ENCODE measurements around the gene AGA.

Gene AGA

DNA sequence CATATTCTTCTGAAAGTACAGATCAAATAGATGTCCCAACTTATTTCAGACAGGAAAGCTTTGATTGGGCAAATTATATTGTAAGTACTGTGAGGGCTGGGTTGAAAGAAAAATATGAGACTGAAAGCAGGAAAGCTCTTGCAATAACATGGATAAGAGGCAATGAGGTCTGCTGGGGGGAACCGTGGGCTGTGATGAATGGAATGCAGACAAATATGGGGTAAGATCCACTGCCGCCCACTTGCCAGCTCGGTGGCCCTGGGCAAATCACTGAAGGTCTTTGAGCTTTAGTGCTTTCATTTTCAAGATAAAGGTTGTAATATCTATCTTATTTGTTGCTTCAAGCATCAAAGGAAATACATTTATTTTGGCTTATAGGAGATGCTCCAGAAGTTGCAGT lies 51.0 kb downstream of the AGA start:
- DNase-seq (ENCODE audit: low read depth, low spot score): no peak

DNA sequence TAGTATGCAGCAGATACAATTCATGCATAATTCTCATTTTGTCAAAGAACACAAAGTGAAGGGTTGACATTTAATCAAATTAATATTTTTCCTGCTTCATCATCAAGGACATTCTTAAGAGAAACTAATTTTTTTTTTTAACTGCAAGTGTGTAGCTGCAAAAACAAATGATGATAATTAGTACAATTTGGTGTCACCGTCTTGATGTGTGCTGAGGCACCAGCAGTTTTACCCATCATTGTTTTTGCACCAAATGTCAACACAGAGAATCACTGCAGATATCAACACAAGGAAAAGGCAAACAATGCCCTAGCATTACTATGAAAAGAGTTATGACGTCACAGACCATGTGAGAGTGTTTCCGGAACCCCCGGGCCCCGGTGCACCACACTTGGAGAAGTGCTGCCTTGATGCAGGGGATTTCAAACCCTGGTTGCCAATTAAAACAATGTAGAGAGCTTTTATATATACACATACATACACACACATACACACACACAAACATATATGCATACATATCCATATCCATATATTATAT lies 55.9 kb downstream of the AGA start:
- DNase-seq (ENCODE audit: low read depth, low spot score): no peak

DNA sequence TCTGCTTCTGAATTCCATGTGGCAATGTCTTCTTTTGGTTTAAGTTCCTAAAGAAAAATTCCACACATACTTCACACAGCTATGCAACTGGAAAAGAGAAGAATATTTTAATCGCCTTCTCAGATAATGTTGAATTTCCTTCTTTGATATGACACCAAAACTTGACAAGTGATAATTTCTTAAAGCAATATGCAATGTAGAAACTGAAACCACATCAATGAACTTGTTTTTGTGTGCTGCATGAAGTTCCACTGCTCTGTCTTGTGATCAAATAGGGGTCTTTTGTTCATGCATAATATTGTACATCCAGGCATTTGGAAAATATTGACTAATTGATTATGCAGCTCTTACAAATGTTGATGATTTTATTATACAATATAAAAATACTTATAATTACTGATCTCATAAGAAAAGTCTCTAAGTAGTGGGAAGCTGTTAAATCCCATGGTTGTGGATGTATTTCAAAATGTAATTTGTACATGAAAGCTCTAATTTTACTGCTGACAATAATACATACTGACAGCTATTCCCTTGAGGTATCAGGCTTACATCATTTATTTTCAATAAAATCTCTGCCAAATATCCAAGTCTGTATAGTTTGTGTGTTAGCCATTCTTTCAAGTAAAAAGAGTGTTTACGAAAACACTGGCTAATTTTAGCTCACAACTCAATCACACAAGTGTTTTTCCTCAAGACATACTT lies 56.5 kb downstream of the AGA start:
- no peak for DNase-seq (ENCODE audit: low read depth, low spot score)

DNA sequence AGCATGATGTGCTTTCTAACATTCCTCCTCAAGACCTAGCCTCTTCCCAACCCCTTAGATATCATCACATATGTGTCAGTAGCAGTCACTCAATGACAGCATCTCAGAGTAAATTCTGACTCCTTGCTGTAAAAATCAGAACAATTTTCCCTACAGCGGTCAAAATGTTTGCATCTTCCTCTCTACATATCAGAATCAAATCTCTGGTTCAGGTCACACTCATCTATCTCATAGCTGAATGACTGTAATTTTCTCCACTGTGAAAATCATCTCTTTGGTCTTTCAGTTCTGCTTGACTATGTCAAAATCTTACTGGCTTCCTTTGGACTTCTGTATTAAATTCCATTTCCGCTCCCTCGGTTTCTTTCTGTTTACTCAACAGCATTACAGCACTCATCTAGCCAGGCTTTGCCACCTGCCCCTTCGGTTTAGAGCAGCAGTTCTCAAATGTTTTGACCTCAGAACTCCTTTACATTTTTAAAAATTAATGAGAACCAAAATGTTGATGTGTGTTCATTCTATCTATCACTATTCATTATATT lies 57.3 kb downstream of the AGA start:
- DNase-seq (ENCODE audit: low read depth, low spot score): no peak

DNA sequence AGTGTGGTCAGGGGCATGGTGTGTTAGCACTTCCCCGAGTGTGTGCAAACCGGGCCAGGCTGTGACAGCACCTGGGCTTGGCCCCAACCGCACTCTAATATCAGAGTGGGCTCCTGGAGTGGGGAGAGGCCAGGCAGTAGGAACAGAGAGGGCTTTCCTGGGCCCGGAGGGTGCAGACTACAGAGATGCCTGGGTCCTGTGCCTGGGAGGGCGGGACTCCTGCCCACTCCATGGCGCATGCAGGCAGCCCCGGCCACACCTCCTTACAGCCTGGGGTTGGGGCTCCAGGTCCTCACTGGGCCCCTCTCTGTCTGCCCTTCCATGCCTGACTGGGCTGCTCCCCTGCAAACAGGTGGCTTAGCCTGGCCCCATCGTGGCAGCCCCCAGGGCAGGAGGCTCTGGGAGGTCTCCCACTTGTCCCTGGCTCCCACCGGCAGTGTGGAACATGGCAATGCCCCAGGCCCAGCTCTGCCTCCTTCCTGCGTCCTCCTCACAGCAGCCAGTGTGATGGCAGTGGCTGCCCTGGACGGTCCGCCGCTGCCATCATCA lies 60.4 kb downstream of the AGA start:
- no peak for DNase-seq (ENCODE audit: low read depth, low spot score)
